GM18951 (cell line): ENCODE measurements around the gene ZNF362.

Experiments
- POLR2A ChIP-seq: IDR thresholded peaks from 4 replicates; pipeline ENCODE4 v1.6.1; 2011; ENCODE audit warnings: mild to moderate bottlenecking; ENCODE audit not compliant: insufficient read length, insufficient read depth; ENCODE audit errors: extremely low read depth
- in situ Hi-C: fragments of 300-500 bp; cut with MboI; formaldehyde crosslinking; loops from one replicate; pipeline ENCODE4 v1.12.0; 2022; ENCODE audit warnings: low sequenced_read_pairs, mixed read lengths, inconsistent platforms; ENCODE audit not compliant: unreplicated experiment

The ZNF362 gene

GRCh38 chr1:33277488-33278084 is 21.3 kb downstream of the ZNF362 start:
- in situ Hi-C loops, result no loop called here
- TF ChIP-seq POLR2A, result no peak

GRCh38 chr1:33280091-33280661 is 23.9 kb downstream of the ZNF362 start:
- no peak for TF ChIP-seq POLR2A
- in situ Hi-C loops, result no loop called here

GRCh38 chr1:33281554-33282303 is 25.4 kb downstream of the ZNF362 start:
- no peak for TF ChIP-seq POLR2A
- in situ Hi-C loops, result no loop called here

GRCh38 chr1:33282791-33283190 is 26.5 kb downstream of the ZNF362 start:
- TF ChIP-seq POLR2A, result no peak
- in situ Hi-C loops, result no loop called here

- in situ Hi-C loops, result no loop called here
- no peak for TF ChIP-seq POLR2A
Observed at GRCh38 chr1:33284049-33284448, 27.8 kb downstream of the ZNF362 start.

GRCh38 chr1:33286451-33287185 is 30.3 kb downstream of the ZNF362 start:
- no peak for TF ChIP-seq POLR2A
- in situ Hi-C loops, result no loop called here

GRCh38 chr1:33287317-33287716 is 31.0 kb downstream of the ZNF362 start:
- in situ Hi-C loops, result no loop called here
- TF ChIP-seq POLR2A, result no peak

- in situ Hi-C loops, result no loop called here
- no peak for TF ChIP-seq POLR2A
Observed at GRCh38 chr1:33288976-33289857, 32.9 kb downstream of the ZNF362 start.

GRCh38 chr1:33289858-33290154 is 33.5 kb downstream of the ZNF362 start:
- no peak for TF ChIP-seq POLR2A
- in situ Hi-C loops, result loop anchor here (10.0 kb wide), 1 partner anchor 175 kb away; no protein-coding TSS in a partner anchor

GRCh38 chr1:33290615-33291014 is 34.3 kb downstream of the ZNF362 start:
- in situ Hi-C loops, result loop anchor here (10.0 kb wide), 1 partner anchor 174 kb away; no protein-coding TSS in a partner anchor

- in situ Hi-C loops, result loop anchor here (10.0 kb wide), 1 partner anchor 172 kb away; no protein-coding TSS in a partner anchor
- TF ChIP-seq POLR2A, result no peak
Observed at GRCh38 chr1:33292726-33293340, 36.5 kb downstream of the ZNF362 start.
